Peyer's patch (tissue), 4 donors: ENCODE measurements around the gene KIF3B. TPM values are rescaled to one million over a fixed set of nuclear protein-coding genes. Genes with fewer than 3 reads are reported as not detected.
"Not testable (repeated sequence)": the region's sequence is repeated elsewhere in the genome, so short reads cannot be mapped to it uniquely, and the experiment has no call there.

ENCODE experiments used
- DNase-seq, 3 donors: peaks; one replicate each; pipeline ENCODE4 v3.0.0-alpha.2; 2017 to 2019
- H3K27ac ChIP-seq, 4 donors: fragments of 200-600 bp; sonication (generic); one replicate each; pipeline ENCODE4 v1.5.1; 2016 to 2019
- H3K27me3 ChIP-seq, 2 donors: fragments of 200-600 bp; sonication (generic); one replicate each; pipeline ENCODE4 v1.5.1; 2019
- H3K36me3 ChIP-seq, 3 donors: fragments of 200-600 bp; sonication (generic); one replicate each; pipeline ENCODE4 v1.5.1; 2016 to 2019
- H3K4me1 ChIP-seq, 4 donors: fragments of 200-600 bp; sonication (generic); one replicate each; pipeline ENCODE4 v1.5.1; 2016 to 2019
- H3K4me3 ChIP-seq, 4 donors: fragments of 200-600 bp; sonication (generic); 1 replicate in 3 of 4; 2 replicates in 1 of 4; pipeline ENCODE4 v1.5.1; 2016 to 2019; ENCODE audit warnings: mild to moderate bottlenecking in 1 of 4
- H3K9me3 ChIP-seq, 4 donors: fragments of 200-600 bp; sonication (generic); one replicate each; pipeline ENCODE4 v1.5.1; 2016 to 2019; ENCODE audit warnings: mild to moderate bottlenecking in 1 of 4
- CTCF ChIP-seq, 6 experiments: fragments of 450-650 bp in 4 of 6; fragments of 200-600 bp in 2 of 6; sonication (generic) in 1 of 6; IDR thresholded peaks; one replicate each; pipeline ENCODE4 v1.5.1; 2017 to 2019; ENCODE audit warnings: antibody characterized with exemption in 6 of 6, mild to moderate bottlenecking in 3 of 6, moderate library complexity in 1 of 6
- POLR2A ChIP-seq, 2 donors: fragments of 450-650 bp; IDR thresholded peaks; one replicate each; pipeline ENCODE4 v1.5.1; 2017; ENCODE audit warnings: antibody characterized with exemption in 2 of 2, mild to moderate bottlenecking in 2 of 2, moderate library complexity in 2 of 2
- total RNA-seq, 4 donors: library from RNA; depleted of rRNA; stranded (reverse); fragments of >200 nt; gene quantifications; one replicate each; pipeline ENCODE4 v1.1.0, GENCODE V29; 2016

The KIF3B gene
- total RNA-seq, 4 donors from 2014 or later: 42.1 to 77.6 (median 57.7) TPM

- Histone ChIP-seq H3K27ac (no peak overlapping the region), H3K4me1 (peaks cover 0 to 51% (median 7%) of the 10 kb centered on the region in 4 donors), H3K27me3 (no peaks in the 10 kb centered on the region), H3K36me3 (peaks cover 0 to 14% (median 0%) of the 10 kb centered on the region in 3 donors), H3K9me3 (no peaks in the 10 kb centered on the region), H3K4me3 (no peak overlapping the region)
- DNase-seq: no peak
- TF ChIP-seq POLR2A (IDR thresholded peaks at IDR 0.05): no peak
- no peak for TF ChIP-seq CTCF (IDR thresholded peaks at IDR 0.05)
Measured at GRCh38 chr20:32365564-32365963, 88.1 kb downstream of the KIF3B start.

GRCh38 chr20:32366380-32366779 lies 88.9 kb downstream of the KIF3B start:
- Histone ChIP-seq H3K36me3 (peaks cover 0 to 16% (median 0%) of the 10 kb centered on the region in 3 donors), H3K9me3 (no peaks in the 10 kb centered on the region), H3K4me1 (peaks cover 0 to 46% (median 5%) of the 10 kb centered on the region in 4 donors), H3K4me3 (no peak overlapping the region), H3K27me3 (no peaks in the 10 kb centered on the region), H3K27ac (no peak overlapping the region)
- TF ChIP-seq CTCF (IDR thresholded peaks at IDR 0.05) (no peak), POLR2A (IDR thresholded peaks at IDR 0.05) (no peak)
- DNase-seq: no peak

GRCh38 chr20:32368323-32368722 lies 90.9 kb downstream of the KIF3B start:
- H3K4me1 ChIP-seq: peaks cover 0 to 29% (median 2%) of the 10 kb centered on the region in 4 donors
- H3K27ac ChIP-seq: no peak overlapping the region
- H3K4me3 ChIP-seq: no peak overlapping the region
- H3K27me3 ChIP-seq: no peaks in the 10 kb centered on the region
- no peak for DNase-seq
- no peak for TF ChIP-seq POLR2A (IDR thresholded peaks at IDR 0.05)
- TF ChIP-seq CTCF (IDR thresholded peaks at IDR 0.05): no peak
- peaks cover 0 to 36% (median 0%) of the 10 kb centered on the region in 3 donors for H3K36me3 ChIP-seq
- no peaks in the 10 kb centered on the region for H3K9me3 ChIP-seq

- H3K27ac ChIP-seq: no peak overlapping the region
- H3K4me3 ChIP-seq: no peak overlapping the region
Measured at GRCh38 chr20:32368925-32369324, 91.5 kb downstream of the KIF3B start.

GRCh38 chr20:32370897-32371296 lies 93.4 kb downstream of the KIF3B start:
- H3K36me3 ChIP-seq: peaks cover 0 to 59% (median 0%) of the 10 kb centered on the region in 3 donors
- H3K27ac ChIP-seq: no peak overlapping the region
- TF ChIP-seq POLR2A (IDR thresholded peaks at IDR 0.05) (no peak), CTCF (IDR thresholded peaks at IDR 0.05) (no peak)
- no peaks in the 10 kb centered on the region for H3K9me3 ChIP-seq
- H3K27me3 ChIP-seq: no peaks in the 10 kb centered on the region
- H3K4me3 ChIP-seq: no peak overlapping the region
- DNase-seq: no peak
- H3K4me1 ChIP-seq: peaks cover 0 to 22% (median 0%) of the 10 kb centered on the region in 4 donors

More at GRCh38 chr20:32368925-32369324, 91.5 kb downstream of the KIF3B start:
- Histone ChIP-seq H3K27me3 (no peaks in the 10 kb centered on the region), H3K36me3 (peaks cover 0 to 41% (median 0%) of the 10 kb centered on the region in 3 donors), H3K9me3 (no peaks in the 10 kb centered on the region), H3K4me1 (peaks cover 0 to 24% (median 2%) of the 10 kb centered on the region in 4 donors)
- TF ChIP-seq CTCF (IDR thresholded peaks at IDR 0.05) (no peak), POLR2A (IDR thresholded peaks at IDR 0.05) (no peak)
- no peak for DNase-seq

GRCh38 chr20:32378461-32378860 lies 101.0 kb downstream of the KIF3B start:
- Histone ChIP-seq H3K27ac (no peak overlapping the region), H3K4me3 (no peak overlapping the region), H3K36me3 (peaks cover 0 to 37% (median 0%) of the 10 kb centered on the region in 3 donors), H3K27me3 (no peaks in the 10 kb centered on the region), H3K4me1 (no peaks in the 10 kb centered on the region), H3K9me3 (no peaks in the 10 kb centered on the region)
- no peak for TF ChIP-seq POLR2A (IDR thresholded peaks at IDR 0.05)
- TF ChIP-seq CTCF (IDR thresholded peaks at IDR 0.05): no peak
- no peak for DNase-seq

- not testable (repeated sequence) for H3K27me3 ChIP-seq
Measured at GRCh38 chr20:32380037-32380436, 102.6 kb downstream of the KIF3B start.

More at GRCh38 chr20:32380037-32380436, 102.6 kb downstream of the KIF3B start:
- H3K4me3 ChIP-seq, DNase-seq, H3K9me3 ChIP-seq, H3K27ac ChIP-seq, H3K4me1 ChIP-seq: not testable (repeated sequence)
- peaks cover 0 to 22% (median 0%) of the 10 kb centered on the region in 3 donors for H3K36me3 ChIP-seq
